ENCODE measurements around the gene RXFP1. TPM values are rescaled to one million over a fixed set of nuclear protein-coding genes. Genes with fewer than 3 reads are reported as not detected.
"Not testable (repeated sequence)": the region's sequence is repeated elsewhere in the genome, so short reads cannot be mapped to it uniquely, and the experiment has no call there.

The RXFP1 gene
- total RNA-seq, 1 donor from 2014 or later, result 6.9 TPM

- Histone ChIP-seq H3K27me3 (ENCODE audit: low read depth) (no peaks in the 10 kb centered on the region), H3K4me1 (no peaks in the 10 kb centered on the region), H3K9me3 (no peaks in the 10 kb centered on the region), H3K4me3 (no peak overlapping the region), H3K27ac (no peak overlapping the region), H3K36me3 (no peaks in the 10 kb centered on the region)
- TF ChIP-seq CTCF (IDR thresholded peaks at IDR 0.05), result no peak
- no peak for DNase-seq
- intact Hi-C loops (cut with DNase I), result no loop called here
- ATAC-seq, result no peak
Observed at GRCh38 chr4:158657291-158657690, 135.6 kb downstream of the RXFP1 start.

GRCh38 chr4:158663255-158663654, 141.6 kb downstream of the RXFP1 start:
- H3K27ac ChIP-seq; H3K36me3 ChIP-seq; H3K27me3 ChIP-seq (ENCODE audit: low read depth); H3K9me3 ChIP-seq; intact Hi-C loops (cut with DNase I); H3K4me1 ChIP-seq; H3K4me3 ChIP-seq; DNase-seq; ATAC-seq: not testable (repeated sequence)

DNA sequence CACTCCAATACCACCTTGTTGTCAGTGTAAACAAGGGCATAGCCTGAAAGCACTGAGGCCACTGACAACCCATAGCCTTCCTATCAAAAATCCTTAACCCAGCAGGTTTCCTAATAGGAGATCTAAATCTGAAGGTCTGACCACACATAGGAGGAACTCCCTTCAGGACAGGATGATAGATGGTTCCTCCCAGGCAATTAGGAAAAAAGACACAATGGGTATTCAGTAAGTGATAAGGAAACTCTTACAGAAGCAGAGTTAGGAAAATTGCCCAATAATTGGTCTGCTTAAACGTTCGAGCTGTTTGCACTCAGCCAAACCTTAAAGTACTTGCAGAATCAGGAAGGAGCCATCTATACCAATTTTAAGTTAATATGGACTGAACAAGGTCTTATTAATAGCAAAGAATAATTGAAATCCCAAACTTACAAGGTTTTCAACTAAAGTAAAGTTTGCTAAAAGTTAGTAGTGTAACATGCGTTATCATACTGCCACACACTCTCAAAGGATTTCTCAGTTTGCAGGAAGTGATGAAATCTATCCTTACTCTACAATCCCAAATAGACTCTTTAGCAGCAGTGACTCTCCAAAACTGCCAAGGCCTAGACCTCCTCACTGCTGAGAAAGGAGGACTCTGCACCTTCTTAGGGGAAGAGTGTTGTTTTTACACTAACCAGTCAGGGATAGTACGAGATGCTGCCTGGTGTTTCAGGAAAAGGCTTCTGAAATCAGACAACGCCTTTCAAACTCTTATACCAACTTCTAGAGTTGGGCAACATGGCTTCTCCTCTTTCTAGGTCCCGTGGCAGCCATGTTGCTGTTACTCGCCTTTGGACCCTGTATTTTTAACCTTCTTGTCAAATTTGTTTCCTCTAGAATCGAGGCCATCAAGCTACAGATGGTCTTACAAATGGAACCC, 142.3 kb downstream of the RXFP1 start:
- H3K4me1 ChIP-seq; H3K4me3 ChIP-seq; H3K27ac ChIP-seq; DNase-seq; H3K36me3 ChIP-seq; ATAC-seq; intact Hi-C loops (cut with DNase I); H3K27me3 ChIP-seq (ENCODE audit: low read depth); H3K9me3 ChIP-seq: not testable (repeated sequence)

GRCh38 chr4:158664806-158665205, 143.1 kb downstream of the RXFP1 start:
- H3K27me3 ChIP-seq (ENCODE audit: low read depth), result no peaks in the 10 kb centered on the region
- no peak overlapping the region for H3K27ac ChIP-seq
- TF ChIP-seq CTCF (IDR thresholded peaks at IDR 0.05), result no peak
- H3K4me3 ChIP-seq, result no peak overlapping the region
- DNase-seq (no peak), ATAC-seq (no peak)
- H3K36me3 ChIP-seq, result no peaks in the 10 kb centered on the region
- intact Hi-C loops (cut with DNase I), result no loop called here
- H3K9me3 ChIP-seq, result no peaks in the 10 kb centered on the region
- peaks cover 3% of the 10 kb centered on the region for H3K4me1 ChIP-seq

- ATAC-seq, result no peak
Observed at GRCh38 chr4:158666892-158667291, 145.2 kb downstream of the RXFP1 start.

DNA sequence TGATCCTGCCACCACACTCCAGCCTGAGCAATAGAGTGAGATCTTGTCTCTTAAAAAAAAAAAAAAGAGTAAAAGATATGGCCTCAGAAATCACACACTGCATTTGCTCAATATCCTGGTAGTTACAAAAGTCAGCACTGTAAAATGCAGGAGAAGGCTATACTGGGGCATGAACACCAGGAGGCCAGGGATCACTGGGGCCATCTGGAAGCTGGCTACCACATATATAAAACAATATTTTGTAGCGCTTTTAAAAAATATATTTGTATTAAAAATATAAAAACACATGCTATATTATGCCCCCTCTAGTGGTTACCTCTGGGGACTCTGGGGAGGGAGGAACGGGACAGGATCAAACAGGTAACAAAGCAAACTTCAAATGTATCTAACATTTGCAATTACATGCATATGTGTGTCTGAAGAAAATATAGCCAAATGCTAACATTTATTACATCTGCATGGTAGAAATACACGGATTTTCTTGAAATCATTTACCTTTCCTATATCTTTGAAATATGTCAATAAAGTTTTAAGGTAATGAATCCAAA, 146.0 kb downstream of the RXFP1 start:
- H3K4me1 ChIP-seq, result peaks cover 16% of the 10 kb centered on the region
- no peaks in the 10 kb centered on the region for H3K27me3 ChIP-seq (ENCODE audit: low read depth)
- TF ChIP-seq CTCF (IDR thresholded peaks at IDR 0.05), result peak; percentile 51
- H3K4me3 ChIP-seq, result no peak overlapping the region
- DNase-seq (no peak), ATAC-seq (no peak)
- H3K36me3 ChIP-seq, result no peaks in the 10 kb centered on the region
- intact Hi-C loops (cut with DNase I), result no loop called here
- H3K27ac ChIP-seq, result no peak overlapping the region
- H3K9me3 ChIP-seq, result no peaks in the 10 kb centered on the region

More at GRCh38 chr4:158666892-158667291, 145.2 kb downstream of the RXFP1 start:
- H3K36me3 ChIP-seq, result no peaks in the 10 kb centered on the region
- no peak for DNase-seq
- no peak overlapping the region for H3K27ac ChIP-seq
- no peak for TF ChIP-seq CTCF (IDR thresholded peaks at IDR 0.05)
- H3K9me3 ChIP-seq, result no peaks in the 10 kb centered on the region
- peaks cover 13% of the 10 kb centered on the region for H3K4me1 ChIP-seq
- intact Hi-C loops (cut with DNase I), result no loop called here
- H3K27me3 ChIP-seq (ENCODE audit: low read depth), result no peaks in the 10 kb centered on the region
- no peak overlapping the region for H3K4me3 ChIP-seq

Measured in lower lobe of right lung (tissue), 2 donors.